Tongue (tissue), 2 donors: ENCODE measurements around the gene TMEM170B. TPM values are rescaled to one million over a fixed set of nuclear protein-coding genes. Genes with fewer than 3 reads are reported as not detected.

Experiments
- DNase-seq: peaks from one replicate; pipeline ENCODE4 v3.0.0-alpha.2; 2015
- total RNA-seq: library from RNA; depleted of rRNA; stranded (reverse); fragments of >200 nt; gene quantifications from one replicate; pipeline ENCODE4 v1.2.3, GENCODE V29; 2014

Gene TMEM170B
- total RNA-seq, result 11.3 TPM

- peak; percentile 97 for DNase-seq
Observed at GRCh38 chr6:11537229-11538051, at the start of gene TMEM170B. TMEM170B (plus strand) TSS chr6:11537749; CDS start chr6:11538278, 529 bp downstream.

DNA sequence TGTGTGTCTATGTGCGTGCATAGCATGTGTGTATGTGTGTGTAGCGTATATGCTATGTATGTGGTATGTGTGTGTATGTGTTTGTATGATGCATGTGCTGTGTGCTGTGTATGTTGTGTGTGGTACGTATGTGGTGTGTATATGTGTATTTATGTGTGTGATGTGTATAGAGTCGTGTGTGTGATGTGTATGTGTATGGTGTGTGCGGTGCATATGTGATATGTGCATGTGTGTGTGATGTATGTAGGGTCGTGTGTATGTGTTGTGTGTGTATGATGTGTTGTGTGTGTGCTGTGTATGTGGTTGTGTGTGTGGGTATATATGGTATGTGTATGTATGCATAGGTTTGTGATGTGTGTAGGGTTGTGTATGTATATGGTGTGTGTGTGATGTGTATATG lies 46.6 kb upstream of the TMEM170B start:
- no peak for DNase-seq

DNA sequence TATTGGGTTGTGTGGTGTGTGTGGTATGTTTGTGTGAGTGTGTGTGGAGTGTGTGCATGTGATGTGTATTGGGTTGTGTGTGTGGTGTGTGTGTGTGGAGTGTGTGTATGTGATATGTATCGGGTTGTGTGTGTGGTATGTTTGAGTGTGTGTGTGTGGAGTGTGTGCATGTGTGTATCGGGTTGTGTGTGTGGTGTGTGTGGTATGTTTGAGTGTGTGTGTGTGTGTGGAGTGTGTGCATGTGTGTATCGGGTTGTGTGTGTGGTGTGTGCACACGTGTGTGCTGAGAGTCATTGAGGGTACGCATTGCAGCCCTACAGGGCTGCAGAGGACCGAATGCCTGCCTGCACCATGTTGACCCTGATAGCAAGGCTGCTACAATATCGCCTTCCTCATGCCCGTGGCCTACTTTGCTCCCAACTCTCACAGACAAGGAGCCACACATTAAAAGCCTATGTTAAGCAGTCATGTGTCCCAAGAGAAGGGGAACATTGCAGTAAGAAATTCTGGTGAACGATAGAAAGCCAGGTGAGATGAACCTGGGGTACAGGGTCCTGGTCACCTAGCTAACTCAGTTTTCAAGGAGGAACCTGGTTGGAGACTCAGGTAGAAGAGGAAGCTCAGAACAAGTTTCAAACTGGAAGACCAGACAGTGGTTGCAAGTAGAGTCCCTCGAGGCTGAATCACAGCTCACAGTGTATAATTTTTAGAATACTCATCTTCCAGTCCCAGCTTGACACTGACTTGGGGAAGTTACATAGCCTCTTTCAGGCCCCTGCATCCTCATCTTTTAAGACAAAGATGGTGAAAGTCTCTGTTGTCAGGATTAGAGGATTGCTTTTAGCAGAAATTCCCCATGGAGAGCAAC lies 45.7 kb upstream of the TMEM170B start:
- DNase-seq, result no peak

DNA sequence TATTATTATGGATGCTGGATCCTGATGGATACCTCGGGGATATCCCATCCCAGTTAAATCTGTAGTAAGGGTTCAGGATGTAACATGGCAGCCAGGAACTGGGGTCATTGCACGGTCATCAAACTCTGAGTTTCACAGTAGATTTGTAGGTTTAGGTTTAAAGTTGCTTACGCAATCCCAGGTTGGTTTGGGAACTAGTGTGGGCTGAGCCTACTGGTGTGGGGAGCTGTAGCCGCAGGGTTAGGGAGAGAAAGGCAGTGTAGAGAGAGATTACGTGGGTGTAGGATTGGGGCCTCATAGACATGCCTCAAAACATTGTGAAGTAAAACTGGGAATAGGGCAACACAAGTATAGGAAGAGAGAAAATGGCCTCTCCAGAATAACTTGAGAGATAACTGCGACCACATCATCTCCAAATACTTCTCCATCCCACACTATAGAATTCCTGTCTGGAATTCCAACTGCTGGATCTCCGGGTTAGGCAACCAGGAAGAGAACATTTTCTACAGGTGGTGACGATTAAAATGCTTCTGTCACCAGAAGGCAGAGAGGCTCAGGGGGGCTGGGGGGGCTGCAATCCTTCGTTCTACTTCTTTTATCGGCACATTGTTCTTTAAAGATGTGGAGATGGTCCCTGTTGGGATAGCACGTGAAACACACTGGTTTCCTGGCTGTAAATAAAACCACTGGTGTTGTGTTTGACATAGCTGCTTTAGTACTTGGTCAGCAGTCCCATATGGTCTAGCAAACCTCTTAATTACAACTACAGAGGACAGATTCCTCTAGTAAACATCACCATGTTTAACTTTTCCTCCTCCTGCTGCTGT lies 44.9 kb upstream of the TMEM170B start:
- no peak for DNase-seq

DNA sequence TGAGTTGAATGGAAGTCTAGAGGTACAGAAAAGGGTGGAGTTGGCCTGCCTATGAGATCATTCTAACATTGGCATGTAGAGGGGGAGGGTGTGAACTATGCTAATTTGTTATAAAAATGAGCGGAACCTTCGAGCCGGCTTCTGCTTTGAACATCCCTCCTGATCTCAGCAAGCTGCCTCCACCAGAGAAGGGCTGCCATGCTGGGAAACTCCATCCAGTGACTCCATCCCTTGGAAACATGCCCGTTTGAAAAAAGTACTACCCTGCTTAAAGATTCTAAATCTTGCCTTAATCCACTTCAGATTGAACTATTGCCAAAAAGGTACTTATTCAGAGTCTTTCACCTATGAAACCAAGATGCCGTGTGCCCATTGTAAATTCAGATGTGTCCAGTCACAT lies 43.6 kb upstream of the TMEM170B start:
- DNase-seq, result no peak

DNA sequence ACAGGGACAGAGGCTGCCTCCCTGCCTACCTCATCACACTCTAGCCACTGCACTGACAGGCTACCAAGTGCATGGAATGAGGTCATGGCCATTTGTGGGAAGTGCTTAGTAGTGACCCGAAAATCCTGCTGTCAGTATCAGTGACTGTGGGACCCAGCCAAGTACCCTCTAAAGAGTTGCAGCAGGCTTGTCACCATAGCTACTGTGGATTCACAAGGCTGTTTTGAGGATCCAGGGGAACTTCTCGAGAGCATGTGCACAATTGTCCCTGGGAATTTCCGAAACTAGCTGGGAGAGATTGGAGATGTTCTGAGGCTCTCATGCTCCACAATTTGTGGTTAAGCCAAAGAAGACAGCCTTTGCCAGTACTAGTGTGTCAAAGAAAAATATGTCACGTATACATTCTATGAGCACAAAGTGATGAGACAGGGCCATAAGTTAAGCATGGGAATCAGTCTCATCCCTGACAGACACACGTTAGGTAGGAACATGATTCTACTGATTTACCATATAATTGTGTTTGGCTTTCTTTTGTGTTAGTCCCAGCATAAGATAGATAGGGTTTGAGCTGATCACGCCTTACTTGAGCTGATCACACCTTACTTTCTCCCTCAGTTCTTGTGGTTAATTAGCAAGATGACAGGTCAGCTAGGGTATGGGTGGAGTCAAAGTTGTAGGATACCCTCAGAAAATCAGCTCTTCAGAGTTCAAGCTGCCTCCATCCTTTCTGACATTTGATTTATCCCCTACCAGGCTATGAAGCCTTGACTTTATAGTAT lies 42.6 kb upstream of the TMEM170B start:
- no peak for DNase-seq

DNA sequence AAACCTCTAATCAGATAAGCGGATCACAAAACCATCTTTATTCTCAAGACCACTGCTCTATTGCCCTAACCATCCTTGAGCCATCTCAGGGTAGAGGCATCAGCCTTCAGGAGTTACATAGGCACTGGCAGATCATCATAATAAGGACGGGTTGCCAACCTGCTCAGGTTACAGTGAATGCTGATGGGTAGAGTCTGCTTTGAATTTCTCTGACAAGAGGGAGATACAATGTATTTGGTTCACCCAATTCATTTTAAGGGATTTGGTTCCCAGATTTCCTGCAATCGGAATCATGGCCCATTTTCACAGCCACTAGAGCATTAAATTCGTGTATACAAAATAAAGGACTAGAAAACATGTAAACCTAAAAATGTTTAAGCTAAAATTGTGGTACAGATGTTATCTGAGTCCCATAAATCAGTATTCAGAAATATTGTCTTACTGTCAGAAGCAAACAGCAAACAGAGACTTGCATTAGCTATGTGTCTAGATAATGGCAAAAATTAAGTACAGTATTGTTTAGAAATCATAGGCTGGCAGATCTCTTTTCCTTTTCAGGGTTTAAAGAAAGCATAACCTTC lies 41.9 kb upstream of the TMEM170B start:
- no peak for DNase-seq

DNA sequence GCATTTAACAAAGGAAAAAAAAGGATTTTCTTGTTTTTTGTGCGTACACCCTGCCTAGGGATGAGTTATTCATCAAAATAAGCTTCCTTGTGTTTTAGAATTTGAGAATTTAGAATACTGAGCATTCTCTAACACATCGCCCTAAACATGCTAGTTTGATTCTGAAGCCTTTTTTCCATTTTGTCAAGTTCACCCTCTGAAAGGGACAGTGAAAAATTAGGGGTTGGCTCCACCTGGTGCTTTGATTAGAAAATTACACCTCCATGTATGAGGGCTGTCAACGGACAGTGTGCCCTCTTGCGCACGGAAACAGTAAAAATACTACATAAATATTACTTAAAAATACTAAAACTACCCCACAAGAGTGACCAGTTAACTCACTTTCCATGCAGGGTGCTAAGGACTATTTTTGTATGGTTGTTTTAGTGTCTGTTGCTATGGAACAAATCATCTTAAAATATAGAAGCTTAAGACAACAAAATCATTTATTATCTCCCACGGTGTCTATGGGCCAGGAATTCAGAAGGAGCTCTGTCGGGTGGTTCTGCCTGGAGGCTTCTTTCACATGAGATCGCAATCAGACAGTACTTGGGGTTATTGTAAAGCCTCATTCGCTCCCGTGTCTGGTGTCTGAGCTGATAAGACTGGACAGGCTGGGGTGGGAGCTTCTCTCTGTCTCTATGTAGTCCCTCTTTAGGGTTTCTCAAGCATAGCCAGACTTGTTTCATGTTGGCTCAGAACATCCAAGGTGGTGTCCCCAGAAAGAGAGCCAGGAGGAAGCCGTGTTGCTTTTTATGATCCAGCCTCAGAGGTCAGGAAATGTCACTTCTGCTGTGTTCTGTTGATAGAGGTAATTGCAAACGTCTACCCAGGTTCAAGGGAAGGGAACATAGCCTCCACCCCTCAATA lies 41.1 kb upstream of the TMEM170B start:
- DNase-seq, result peak; percentile 94

DNA sequence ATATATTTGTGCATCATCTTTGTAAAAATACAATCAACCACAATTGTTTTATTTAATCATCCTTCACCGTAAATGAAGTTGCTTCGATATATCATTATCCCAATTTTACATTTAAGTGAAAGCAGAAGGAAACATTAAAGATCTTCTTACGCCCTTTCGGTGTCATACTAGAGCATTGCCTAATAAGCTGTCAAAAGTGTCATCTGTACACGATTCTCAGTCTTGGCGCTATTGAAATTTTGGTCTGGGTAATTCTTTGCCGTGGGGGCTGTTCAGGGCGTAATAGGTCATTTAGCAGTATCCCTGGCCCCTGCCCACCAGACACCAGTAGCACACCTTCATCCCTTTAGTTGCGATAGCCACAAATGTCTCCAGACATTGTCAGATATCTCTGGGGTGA lies 40.4 kb upstream of the TMEM170B start:
- no peak for DNase-seq

GRCh38 chr6:11497881-11498280 lies 39.7 kb upstream of the TMEM170B start:
- DNase-seq, result no peak

- no peak for DNase-seq
Observed at GRCh38 chr6:11500008-11500407, 37.5 kb upstream of the TMEM170B start.

DNA sequence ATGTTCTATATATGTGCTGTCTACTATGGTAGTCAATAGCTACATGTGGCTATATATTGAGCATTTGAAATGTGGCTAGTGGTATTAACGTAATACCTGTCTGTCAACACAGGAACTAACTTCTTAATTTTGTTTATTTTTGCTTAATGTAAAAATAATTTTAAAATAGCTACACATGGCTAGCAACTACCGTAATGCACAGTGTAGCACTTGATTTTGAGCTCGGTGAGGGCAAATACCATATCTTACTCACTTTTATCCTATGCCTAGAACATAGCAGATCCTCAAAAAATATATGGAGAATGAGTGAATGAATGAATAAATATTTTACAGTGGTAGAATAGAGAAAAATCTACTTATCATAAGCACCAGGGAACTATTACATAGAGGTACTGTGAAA lies 28.1 kb upstream of the TMEM170B start:
- no peak for DNase-seq

- DNase-seq, result no peak
Observed at GRCh38 chr6:11514672-11515071, 22.9 kb upstream of the TMEM170B start.

- DNase-seq, result no peak
Observed at GRCh38 chr6:11515763-11516162, 21.8 kb upstream of the TMEM170B start.

DNA sequence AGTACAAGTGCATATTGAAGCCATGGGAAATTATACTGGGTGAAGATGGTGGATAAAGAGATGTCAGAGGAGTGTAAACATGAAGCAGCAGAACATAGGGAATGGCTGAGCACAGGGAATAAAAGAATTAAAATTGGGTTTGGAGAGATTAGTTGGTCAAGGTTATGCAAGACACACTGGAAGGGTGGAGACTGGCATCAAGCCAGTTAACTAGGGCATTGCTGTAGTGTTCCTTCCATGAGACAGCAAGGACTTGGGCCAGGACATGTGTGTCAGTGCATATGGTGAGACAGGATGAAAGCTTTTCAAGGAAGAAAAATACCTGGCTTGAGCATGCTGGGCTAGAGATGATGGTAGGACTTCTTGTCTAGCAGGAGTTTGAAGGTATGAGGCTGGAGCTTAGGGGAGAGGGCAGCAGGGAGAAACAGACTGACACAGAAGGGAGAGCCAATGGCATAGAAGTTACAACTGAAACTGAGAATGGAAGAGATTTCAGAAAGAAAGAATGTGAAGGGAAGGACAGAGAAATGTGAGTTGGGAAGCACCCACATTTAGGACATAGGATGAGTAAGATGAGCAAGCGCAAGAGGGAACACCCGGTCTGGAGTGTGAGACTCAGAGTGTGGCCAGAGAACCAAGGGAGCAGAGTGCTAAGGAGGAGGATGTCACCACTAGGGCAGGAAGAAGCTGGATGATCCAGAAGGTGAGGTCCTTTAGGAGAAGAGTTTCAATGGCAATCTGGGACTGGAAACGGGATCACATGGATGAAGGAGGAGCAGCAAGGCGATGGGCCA lies 14.5 kb upstream of the TMEM170B start:
- no peak for DNase-seq

- DNase-seq, result no peak
Observed at GRCh38 chr6:11525468-11526155, 11.9 kb upstream of the TMEM170B start.

- no peak for DNase-seq
Observed at GRCh38 chr6:11526156-11526505, 11.4 kb upstream of the TMEM170B start.

- no peak for DNase-seq
Observed at GRCh38 chr6:11527274-11527870, 10.2 kb upstream of the TMEM170B start.
